CD4-positive, alpha-beta T cell treated with Interleukin-6 for 4 hours (primary cell): ENCODE results near the gene FAM53B.

Source experiments
- DNase-seq: peaks from one replicate; pipeline ENCODE4 v3.0.0-alpha.2; 2020; ENCODE audit warnings: mixed read lengths

The FAM53B gene

GRCh38 chr10:124725791-124726190, 18.4 kb downstream of the FAM53B start:
- no peak for DNase-seq

GRCh38 chr10:124725171-124725631, 19.0 kb downstream of the FAM53B start:
- no peak for DNase-seq

GRCh38 chr10:124724279-124725027, 19.7 kb downstream of the FAM53B start:
- DNase-seq: no peak

GRCh38 chr10:124723826-124724225, 20.4 kb downstream of the FAM53B start:
- DNase-seq: no peak

- DNase-seq: peak; percentile 67
Measured at GRCh38 chr10:124722798-124723783, 21.1 kb downstream of the FAM53B start.

- peak; percentile 46 for DNase-seq
Measured at GRCh38 chr10:124721330-124722045, 22.7 kb downstream of the FAM53B start.

GRCh38 chr10:124719213-124719851, 24.8 kb downstream of the FAM53B start:
- DNase-seq: peak; percentile 80

- peak; percentile 84 for DNase-seq
Measured at GRCh38 chr10:124717911-124718741, 26.1 kb downstream of the FAM53B start.

- no peak for DNase-seq
Measured at GRCh38 chr10:124717041-124717757, 27.0 kb downstream of the FAM53B start.

- no peak for DNase-seq
Measured at GRCh38 chr10:124716369-124716768, 27.8 kb downstream of the FAM53B start.

GRCh38 chr10:124715439-124715838, 28.7 kb downstream of the FAM53B start:
- peak; percentile 42 for DNase-seq

GRCh38 chr10:124713679-124714255, 30.4 kb downstream of the FAM53B start:
- no peak for DNase-seq

- no peak for DNase-seq
Measured at GRCh38 chr10:124712704-124713407, 31.3 kb downstream of the FAM53B start.

GRCh38 chr10:124711145-124711544, 33.0 kb downstream of the FAM53B start:
- DNase-seq: no peak

GRCh38 chr10:124710266-124710881, 33.8 kb downstream of the FAM53B start:
- DNase-seq: no peak

GRCh38 chr10:124709861-124710260, 34.3 kb downstream of the FAM53B start:
- no peak for DNase-seq

- no peak for DNase-seq
Measured at GRCh38 chr10:124708922-124709520, 35.2 kb downstream of the FAM53B start.

GRCh38 chr10:124708246-124708779, 35.9 kb downstream of the FAM53B start:
- DNase-seq: no peak

GRCh38 chr10:124707551-124707950, 36.6 kb downstream of the FAM53B start:
- no peak for DNase-seq
